ENCODE results near the gene CCDC188.

DNA sequence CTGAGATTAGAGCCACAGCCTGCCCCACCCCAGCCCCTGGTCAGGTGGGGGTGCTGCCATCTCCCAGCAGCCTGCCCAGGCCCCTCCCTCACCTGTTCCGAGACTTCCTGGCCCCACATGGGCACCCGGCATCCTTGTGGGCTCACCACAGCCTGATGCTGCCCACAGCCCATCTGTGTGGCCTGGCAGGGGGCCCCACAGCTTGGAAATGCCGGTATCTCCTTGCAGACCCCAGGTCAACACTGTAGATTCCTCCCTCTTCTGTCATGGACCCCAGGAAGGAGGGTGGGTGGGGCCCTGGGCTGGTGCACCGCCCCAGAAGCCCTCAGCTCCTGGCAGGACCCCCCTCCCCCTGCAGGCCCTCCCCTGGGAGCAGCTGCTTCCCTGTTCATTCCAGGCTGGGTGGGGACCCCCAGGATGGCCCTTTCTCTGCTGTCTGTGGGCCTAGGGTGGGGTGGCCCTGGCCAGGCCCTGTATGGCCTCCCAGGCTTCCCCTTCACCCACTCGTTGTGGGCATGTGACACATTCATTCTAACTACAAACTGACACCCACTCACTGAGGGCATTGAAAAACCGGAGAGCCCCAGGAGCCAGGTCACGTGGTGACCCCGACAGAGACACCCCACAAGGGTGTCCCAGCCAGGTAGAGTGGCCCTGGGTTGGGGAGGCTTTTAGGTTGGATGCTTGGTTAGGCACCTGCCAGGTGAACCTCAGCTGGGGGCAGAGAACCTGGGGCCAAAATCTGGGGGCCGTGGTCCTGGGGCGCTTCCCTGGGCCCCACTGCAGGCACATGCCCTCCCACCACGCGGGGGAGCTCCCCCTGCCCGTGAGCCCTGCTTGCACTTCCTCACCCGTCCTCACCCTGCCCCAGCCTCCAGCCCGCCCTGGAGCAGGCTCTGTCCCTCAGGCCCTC lies 44.1 kb upstream of the CCDC188 start:
- TF ChIP-seq, protein P1, sequence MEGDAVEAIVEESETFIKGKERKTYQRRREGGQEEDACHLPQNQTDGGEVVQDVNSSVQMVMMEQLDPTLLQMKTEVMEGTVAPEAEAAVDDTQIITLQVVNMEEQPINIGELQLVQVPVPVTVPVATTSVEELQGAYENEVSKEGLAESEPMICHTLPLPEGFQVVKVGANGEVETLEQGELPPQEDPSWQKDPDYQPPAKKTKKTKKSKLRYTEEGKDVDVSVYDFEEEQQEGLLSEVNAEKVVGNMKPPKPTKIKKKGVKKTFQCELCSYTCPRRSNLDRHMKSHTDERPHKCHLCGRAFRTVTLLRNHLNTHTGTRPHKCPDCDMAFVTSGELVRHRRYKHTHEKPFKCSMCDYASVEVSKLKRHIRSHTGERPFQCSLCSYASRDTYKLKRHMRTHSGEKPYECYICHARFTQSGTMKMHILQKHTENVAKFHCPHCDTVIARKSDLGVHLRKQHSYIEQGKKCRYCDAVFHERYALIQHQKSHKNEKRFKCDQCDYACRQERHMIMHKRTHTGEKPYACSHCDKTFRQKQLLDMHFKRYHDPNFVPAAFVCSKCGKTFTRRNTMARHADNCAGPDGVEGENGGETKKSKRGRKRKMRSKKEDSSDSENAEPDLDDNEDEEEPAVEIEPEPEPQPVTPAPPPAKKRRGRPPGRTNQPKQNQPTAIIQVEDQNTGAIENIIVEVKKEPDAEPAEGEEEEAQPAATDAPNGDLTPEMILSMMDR (IDR thresholded peaks at IDR 0.05) = no peak
- TF ChIP-seq EZH2 (IDR thresholded peaks at IDR 0.05; ENCODE audit: borderline replicate concordance, insufficient read depth, low read depth, low read length, poor library complexity, severe bottlenecking) = no peak
